ENCODE data around the gene ZNF232. TPM values are rescaled to one million over a fixed set of nuclear protein-coding genes. Genes with fewer than 3 reads are reported as not detected.
"Not testable (repeated sequence)": the region's sequence is repeated elsewhere in the genome, so short reads cannot be mapped to it uniquely, and the experiment has no call there.

ZNF232 gene
- total RNA-seq, 1 donor from 2014 or later: 12.6 TPM

DNA sequence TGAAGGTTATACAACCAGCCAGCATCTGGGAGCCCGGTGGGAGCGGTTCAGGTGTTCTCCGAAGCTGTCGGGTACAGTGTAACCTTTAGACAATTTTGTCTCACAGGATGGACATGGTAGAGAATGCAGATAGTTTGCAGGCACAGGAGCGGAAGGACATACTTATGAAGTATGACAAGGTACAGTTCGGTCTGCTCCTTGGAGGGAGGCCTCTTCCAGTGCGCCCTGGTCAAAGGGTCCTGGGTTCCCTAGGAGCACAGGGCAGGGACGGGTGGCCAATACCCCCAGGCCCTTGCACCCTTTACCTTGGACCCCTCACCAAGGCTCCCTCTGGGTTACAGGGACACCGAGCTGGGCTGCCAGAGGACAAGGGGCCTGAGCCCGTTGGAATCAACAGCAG is 18.6 kb upstream of the ZNF232 start:
- intact Hi-C loops (cut with micrococcal nuclease): not testable (repeated sequence)

DNA sequence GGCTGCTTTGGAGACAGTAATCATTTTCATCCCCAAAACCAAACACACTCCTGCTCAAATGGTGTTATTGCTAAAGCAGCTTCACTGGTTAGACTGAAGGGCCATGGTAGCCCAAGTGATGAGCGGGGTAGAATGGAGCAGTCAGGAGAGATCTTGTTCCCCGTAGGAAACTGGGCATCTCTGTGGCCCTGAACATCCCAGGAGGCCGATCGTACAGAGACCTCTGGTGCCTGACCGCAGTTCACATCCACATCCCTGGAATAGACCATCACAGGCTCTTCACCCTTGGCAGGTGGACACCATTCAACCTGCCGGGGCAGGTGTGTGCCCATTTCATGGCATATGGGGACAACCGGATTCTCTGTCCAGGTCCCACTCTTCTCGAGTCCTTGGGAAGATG is 18.1 kb upstream of the ZNF232 start:
- intact Hi-C loops (cut with micrococcal nuclease): not testable (repeated sequence)

DNA sequence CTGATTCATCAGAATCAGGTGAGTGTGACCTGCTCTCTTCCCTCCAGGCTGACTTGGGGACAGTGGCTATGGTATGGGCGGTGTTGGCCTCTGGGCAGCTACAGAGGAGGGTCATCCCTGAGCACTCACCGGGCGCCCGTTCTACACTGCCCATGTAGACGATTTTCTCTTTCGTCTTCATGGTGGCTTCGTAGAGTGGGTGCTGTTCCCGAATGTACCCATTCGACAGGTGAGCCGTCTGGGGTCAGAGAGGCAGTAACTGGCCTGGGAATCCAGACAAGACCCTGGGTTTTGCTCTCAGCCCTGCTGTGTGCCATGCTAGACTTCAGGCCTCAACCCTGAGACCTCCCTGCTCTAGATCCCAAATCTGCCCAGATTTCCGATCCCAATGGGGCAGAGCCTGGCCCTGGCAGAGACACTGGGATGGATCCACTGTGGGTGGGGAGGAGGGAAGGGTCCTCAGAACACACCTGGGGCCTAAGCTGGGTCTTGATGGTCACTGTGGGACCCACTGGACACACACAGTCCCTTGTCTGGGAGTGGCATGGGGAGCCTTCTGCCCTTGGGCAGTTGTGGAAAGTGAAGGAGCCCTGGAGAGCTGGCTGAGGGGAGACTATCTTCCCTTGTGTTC is 17.3 kb upstream of the ZNF232 start:
- intact Hi-C loops (cut with micrococcal nuclease): no loop called here

DNA sequence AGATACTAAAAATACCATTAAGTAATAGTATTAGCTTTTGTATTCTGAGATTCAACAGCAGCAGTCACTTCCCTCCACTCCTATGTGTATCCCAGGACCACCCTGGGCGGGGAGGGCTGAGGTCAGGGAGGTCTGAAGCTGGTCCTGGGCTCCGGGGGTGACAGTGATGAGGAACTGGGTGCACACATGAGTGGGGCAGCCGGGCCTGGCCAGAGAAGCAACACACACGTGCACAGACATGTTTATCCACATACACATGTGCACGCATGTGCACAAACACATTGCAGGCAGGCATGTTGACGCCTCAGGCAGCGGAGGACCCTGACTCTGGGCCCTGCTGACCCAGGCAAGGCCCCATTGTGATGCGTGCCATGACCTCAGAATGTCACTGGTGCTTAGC is 16.7 kb upstream of the ZNF232 start:
- intact Hi-C loops (cut with micrococcal nuclease): not testable (repeated sequence)

DNA sequence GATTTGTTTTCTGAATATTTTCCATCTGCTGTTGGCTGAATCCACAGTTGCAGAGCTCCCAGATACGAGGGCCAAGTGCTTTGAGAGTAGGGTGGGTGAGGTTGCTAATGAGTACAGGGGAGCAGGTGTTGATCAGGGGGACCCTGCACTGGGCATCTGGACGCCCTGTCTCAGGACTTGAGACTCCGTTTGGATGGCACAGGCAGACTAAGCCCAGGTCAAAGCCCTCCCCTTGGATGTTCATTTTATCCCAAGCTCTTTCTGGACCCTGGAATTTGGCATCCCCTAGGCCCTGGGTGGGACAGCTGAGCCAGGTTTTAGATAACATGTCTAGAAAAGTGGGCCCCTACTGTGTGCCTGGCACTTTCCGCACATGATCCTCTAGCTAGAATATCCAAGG is 16.2 kb upstream of the ZNF232 start:
- intact Hi-C loops (cut with micrococcal nuclease): no loop called here

DNA sequence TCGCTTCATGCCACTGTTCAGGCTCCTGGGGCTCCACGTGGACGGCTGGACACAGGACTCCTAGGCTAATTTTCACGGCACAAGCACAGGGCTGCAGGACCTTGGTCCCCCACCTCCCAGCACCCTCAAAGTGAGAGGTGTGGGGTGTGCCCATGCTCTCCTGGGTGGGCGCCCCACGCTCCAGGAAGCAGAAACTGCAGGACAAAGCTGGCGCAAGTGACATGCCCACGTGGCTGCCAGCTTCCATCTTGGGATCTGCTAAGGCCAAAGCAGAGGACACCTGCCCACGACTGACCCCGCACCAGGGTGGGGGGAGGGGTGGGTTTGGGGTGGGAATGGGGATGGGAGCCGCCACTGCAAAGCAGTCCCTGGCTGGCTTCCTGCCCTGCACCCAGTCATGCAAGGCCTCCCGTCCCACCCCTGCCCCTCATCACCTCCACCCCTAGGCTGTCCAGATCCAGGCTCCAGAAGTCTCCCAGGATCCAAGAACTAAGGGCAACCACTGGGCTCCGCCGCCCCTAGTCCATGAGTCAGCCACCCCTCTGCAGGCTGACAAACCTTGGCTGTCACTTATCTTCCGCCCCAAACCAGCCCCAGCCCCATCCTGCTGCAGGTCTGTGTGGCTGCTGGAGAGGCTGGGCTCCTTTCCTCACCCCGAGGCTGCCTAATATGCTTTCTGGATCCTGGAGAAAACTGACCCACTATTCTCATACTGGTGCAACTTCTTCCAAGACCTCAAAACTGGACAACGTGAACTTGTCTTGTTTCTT is 15.2 kb upstream of the ZNF232 start:
- intact Hi-C loops (cut with micrococcal nuclease): no loop called here

DNA sequence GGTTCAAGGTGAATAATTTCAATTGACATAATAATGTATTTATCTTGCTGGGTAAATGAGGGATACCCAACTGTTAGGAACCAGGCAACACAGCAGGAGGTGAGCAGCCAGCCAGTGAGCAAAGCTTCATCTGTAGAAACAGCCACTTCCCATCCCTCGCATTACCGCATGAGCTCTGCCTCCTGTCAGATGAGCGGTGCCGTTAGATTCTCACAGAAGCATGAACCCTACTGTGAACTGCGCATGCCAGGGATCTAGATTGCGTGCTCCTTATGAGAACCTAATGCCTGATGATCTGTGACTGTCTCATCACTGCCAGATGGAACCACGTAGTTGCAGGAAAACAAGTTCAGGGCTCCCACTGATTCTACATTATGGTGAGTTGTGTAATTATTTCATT is 13.2 kb upstream of the ZNF232 start:
- intact Hi-C loops (cut with micrococcal nuclease): not testable (repeated sequence)

DNA sequence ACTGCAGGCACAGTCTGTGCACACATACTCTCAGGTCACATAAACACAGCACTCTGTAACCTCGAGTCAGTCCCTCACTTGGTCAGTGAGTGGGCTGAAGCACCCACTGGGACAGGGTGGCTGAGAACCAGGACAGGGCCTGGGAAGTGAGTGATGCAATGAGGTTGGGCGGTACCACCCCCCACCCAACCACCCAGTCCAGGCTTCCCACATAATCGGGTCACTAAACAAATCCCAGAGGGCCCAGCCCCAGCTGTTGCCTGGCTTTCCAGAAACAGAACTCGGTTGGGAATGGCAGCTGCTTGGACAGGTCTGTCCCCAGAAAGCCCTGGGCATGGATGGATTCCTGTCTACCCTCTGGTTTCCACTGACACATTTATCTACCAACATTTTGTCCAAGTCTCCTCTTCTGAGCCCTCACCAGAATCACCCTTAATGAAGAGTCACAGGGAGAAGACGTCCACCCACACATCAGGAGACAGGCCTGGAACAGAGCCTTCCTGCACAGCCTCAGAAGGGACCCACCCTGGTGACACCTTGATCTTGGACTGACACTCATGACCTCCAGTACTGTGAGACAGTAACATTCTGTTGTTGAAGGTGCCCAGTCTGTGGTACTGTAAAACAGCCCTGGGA is 12.6 kb upstream of the ZNF232 start:
- intact Hi-C loops (cut with micrococcal nuclease): not testable (repeated sequence)

DNA sequence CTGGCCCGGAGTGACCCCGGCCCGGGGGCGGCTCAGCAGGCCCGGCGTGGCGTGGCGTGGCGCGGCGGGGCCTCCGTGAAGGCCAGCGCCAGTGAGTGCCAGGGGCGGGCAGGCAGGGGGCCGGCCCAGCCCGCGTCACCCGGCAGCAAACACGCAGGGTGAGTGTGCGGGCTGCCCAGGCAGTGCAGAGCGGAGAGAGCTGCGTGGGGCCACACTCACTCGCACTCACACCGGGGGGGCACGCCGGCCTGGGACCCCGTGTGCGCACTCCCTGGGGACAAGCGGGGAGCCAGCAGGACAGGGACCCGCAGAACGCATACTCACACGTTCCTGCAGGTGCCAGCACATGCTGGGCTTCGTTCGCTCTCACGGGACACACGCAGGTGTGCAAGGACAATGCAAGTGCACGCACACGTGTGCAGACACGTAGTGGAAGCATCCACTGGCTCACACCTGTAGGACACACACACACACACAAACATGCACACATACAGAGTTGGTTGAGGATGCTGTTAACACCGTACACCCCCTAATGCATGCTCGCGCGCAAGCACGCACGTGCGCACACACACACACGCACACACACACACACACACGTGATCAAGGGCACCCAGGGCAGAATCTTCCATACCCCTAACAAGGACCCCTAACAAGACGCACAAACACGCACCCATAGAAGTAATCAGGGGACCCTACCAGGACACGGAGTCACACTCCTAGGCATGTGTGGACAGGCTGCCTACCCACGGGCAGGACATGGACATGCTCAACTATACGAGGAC is 11.9 kb upstream of the ZNF232 start:
- intact Hi-C loops (cut with micrococcal nuclease): no loop called here

DNA sequence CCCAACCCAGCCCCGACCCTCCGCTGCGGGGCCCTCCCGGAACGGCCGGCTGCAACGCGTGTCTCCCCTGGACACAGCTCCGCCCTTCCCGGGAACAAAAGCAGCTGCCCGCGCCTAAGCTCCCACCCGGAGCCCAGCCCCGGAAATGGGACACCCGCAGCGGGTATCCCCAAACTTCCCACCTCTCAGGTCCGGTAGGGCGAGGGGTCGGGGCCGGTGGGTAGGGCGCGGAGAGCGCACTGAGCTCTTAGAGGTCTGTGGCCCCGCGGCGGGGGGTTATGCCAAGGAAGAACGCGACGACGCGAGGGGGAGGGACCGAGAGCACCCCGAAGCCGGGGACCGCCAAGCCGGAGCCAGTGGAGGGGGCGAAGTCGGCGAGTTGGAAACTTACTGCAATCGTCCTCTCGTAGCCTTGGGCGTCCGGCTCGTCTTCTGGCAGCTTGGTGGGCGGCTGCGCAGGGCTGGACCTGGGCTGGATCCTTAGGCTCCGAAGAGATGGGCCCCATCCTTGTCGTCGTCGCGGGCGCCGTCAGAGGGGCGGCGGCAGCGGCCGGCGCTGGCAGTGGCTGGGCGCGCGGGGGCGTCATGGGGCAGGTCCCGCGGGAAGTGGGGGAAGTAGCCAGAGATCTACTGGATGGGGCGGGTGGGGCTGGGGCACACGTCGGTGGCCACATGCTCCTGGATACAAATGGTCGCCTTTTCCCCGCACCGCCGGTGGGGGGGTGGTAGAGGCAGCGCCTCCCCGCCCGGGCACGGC is 11.1 kb upstream of the ZNF232 start:
- intact Hi-C loops (cut with micrococcal nuclease): no loop called here

DNA sequence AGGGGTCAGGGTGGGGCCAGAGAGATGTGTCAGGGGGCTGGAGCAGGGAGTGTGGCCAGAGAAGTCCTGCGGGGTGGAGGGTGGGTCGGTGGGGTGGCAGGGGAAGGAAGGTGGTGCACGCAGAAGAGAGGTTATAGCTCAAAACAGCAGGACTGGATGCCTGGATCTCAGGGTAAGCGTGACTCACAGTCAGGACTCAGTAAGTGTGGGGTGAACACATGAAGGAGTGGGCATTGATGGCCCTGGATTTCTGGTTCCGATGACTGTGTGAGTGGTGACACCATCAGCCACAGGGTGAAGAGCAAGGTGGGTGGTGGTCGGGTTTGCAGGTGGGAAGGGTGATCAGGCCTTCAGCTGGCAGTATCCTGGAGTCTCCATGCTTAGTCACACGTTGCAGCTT is 10.4 kb upstream of the ZNF232 start:
- intact Hi-C loops (cut with micrococcal nuclease): not testable (repeated sequence)

DNA sequence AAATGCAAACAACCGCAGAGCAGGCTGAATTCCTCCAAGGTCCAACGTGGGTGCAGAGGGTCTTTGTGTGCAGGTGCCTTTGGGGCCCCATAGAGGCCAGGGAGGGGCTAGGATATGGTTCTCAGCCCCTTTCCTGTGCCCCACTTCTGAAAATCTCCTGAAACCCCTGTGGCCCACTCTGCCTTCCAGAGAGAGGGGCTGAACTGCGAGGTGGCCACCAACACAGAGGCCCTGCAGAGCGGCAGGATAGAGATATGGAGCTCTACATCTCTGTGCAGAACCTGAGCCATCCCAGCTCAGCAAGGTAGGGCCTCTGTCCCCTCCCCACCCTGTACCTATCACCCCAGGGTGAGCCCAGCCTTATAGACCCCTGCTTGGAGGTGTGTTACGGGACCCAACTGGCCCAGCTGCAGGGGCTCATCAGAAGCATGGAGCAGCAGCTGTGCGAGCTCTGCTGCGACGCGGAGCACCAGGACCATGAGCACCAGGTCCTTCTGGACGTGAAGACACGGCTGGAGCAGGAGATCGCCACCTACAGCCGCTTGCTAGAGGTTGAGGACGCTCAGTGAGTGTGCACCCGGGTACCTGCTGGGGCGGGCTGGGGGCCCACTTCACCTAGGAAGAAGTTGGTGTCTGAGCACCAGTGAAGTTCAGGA is 9.6 kb upstream of the ZNF232 start:
- intact Hi-C loops (cut with micrococcal nuclease): no loop called here

DNA sequence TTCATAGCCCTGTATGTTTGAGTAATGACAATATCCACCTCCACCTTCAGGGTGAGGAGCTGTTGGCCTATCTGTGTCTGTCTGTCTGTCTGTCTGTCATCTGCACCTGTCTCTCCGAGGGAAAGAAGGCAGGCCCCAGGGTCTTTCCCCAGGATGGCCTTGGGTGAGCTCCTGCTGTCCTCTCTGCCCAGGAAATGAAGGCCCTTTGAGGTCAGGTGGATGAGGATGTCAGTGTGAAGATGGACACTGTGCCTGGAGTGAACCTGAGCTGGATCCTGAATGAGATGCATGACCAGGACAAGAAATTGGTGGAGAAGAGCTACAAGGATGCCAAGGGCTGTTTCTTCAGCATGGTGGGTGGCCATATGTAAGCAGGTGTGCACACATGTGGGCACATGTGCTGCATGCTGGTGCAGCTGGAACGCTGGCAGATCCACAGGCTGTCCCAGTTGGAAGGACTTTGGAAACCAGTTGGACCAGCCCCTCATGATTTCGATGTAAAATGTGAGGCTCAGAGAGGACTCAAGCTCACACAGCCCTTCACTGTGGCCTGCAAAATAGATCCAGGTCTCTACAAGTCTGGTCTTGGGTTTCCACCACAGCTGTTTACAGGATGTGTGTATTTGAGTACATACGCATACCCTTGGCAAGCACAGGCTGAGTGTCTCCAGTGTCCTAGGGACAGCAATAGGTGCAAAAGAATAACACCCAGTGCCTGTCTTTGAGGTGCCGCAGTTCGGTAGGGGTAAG is 8.9 kb upstream of the ZNF232 start:
- intact Hi-C loops (cut with micrococcal nuclease): not testable (repeated sequence)

DNA sequence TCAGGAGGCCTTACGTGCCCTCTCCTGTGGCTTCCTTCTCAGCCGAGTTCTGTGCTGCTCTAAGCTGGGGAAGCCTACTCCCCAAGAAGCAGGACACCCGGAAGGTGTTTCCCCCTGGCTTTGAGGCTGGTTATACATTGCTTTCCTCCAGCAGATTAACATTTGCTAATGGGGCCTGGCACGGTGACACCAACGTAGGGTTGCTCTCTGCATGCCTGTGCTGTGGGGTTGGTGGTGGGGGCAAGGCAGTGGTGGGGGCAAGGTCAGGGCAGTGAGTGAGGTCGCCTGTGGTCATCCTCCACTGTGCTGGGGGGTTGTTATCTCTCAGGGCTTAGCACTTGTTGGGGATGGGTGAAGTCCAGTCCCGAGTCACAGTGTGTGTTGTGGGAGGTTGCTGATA is 8.4 kb upstream of the ZNF232 start:
- intact Hi-C loops (cut with micrococcal nuclease): no loop called here

DNA sequence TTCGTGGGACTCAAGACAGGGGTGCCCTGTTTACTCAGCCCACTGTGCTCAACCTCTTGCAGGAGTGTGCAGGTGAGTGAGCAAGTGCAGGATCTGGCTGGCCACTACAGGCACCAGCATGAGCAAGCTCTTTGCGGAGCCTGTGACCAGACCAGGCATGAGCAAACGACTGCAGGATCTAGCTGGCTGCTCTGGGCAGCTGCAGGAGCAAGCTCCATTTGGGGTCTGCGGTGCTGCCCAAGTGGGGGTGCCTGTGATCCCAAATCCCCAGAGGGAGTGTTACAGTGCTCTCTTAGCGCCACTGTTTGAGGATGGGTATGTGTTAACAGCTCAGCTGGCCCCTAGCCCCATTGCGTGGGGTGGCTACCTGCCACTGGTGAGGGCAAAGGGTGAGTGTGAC is 6.5 kb upstream of the ZNF232 start:
- intact Hi-C loops (cut with micrococcal nuclease): no loop called here

DNA sequence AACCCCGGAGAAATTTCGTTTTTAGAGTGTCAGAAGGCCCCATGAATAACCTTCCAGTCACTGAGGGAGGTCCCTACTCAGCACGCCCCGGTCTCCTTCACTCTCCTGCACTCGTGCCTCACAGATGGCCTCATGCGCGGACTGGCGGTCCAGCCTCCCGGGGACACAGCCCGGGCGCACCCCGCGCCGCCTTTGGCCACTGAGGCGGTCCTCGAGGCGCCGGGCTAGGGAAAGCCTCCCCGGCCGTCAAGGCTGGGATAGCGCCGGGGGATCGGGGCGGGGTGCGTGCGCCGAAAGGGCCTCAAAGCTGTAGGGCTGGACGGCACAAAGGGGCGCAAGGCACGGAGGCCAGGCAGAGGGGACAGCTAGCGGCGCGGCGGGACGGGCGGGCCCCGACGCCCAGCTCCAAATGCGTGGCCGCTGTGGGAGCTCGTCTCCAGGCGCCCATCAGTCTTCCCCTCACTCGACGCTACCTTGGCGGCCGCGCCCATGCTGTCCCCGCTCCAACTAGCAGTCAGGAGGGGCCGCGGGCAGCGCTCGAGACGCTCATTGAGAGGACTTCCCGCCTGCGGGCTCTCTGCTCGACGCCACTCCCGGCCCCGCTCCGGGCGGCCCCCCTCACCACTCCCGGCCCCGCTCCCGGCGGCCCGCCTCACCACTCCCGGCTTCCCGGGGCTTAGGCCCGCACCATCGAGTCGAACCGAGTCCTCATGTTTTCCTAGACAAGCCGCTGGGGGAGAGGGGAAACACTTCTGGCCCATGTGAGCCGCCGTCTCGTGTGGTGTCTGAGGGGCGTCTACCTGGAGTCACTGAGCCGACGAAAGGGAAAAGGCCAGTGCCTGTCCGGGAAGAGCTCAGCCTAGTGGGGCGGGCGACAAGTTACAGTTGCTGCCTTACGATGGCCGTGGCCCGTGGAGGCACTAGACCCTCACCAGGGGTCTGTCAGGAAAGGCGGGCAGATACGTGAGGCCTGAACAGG is 4.3 kb upstream of the ZNF232 start, which contains the start of gene USP6:
TSS of gene USP6 (plus strand) at position 360 of the 979 bp plus-strand sequence. CDS start 14,336 bp downstream, outside the sequence.
- intact Hi-C loops (cut with micrococcal nuclease): no loop called here

DNA sequence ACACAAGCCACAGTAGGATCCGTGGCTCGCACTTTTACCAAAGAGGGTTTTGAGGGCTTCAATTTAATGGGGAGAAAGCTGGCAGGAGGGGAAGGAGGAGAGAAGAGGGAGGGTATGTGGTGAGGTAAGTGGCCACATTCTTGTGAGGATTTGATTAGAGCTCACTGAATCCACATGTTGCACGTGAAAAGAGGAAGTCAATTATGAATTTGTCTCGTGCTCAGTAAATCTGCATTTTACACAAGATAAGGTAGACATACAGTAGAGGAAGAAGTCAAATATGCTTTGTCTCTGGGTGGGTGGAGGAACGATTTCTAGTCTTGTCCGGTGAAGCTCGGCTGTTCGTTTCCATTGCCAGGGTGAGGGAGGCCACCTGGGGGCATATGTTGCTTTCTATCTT is 862 bp downstream of the ZNF232 start:
- intact Hi-C loops (cut with micrococcal nuclease): loop anchor here (1.0 to 5.0 kb wide), 5 partner anchors 80 to 208 kb away; partner anchors contain the start of genes CAMTA2, CHRNE, SPAG7 and ZNF594

DNA sequence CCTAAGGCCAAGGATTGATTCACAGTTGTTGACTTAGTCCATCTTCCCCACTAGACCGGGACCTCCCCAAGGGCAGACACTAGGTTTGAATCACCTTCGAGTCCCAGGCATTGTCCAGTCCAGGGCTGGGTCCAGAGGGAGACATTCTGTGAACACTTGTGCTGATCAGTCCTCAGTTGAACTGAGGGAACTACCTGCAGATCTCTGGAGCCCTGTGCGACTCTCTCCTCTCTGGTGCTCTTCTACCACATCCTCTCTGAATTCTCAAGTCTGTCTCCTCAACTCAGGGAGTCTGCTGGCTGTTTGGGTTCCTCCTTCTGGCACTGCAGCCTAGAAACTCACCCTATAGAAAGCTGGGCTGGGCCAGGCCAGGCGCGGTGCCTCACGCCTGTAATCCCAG is 10.8 kb downstream of the ZNF232 start:
- intact Hi-C loops (cut with micrococcal nuclease): no loop called here

Measured in T-helper 1 cell treated with Interleukin-12 subunit alpha and Interleukin-12 subunit beta and Interleukin-4 antibody, amounts not matched to agents 30 ng/mL and 1 ng/mL, for 36 hours (primary cell).